Fibroblast of skin of abdomen (primary cell): ENCODE data around the gene SEPTIN8. TPM values are rescaled to one million over a fixed set of nuclear protein-coding genes. Genes with fewer than 3 reads are reported as not detected.

Experiments
- DNase-seq: peaks from one replicate; pipeline ENCODE4 v3.0.0-alpha.2; 2013
- polyA plus RNA-seq, 2 experiments: library from polyadenylated mRNA; unstranded; fragments of 120-200 nt; gene quantifications; one replicate each; pipeline ENCODE4 v1.2.1, GENCODE V29; 2013; ENCODE audit not compliant: insufficient read length in 2 of 2

The SEPTIN8 gene
- 75.5 TPM for polyA plus RNA-seq (2013, experiment 1 of 2; ENCODE audit: insufficient read length)
- polyA plus RNA-seq (2013, experiment 2 of 2; ENCODE audit: insufficient read length) = 71.6 TPM

- peak; percentile 52 for DNase-seq
Measured at GRCh38 chr5:132777209-132778069, at the start of gene SEPTIN8. SEPTIN8 (minus strand) TSS chr5:132777239; CDS start chr5:132777137, 102 bp downstream.

GRCh38 chr5:132826424-132827082 is 49.5 kb upstream of the SEPTIN8 start:
- DNase-seq = no peak

- DNase-seq = no peak
Measured at GRCh38 chr5:132825834-132826391, 48.9 kb upstream of the SEPTIN8 start.

GRCh38 chr5:132825033-132825833 is 48.2 kb upstream of the SEPTIN8 start:
- DNase-seq = no peak

GRCh38 chr5:132824426-132824825 is 47.4 kb upstream of the SEPTIN8 start:
- no peak for DNase-seq

- DNase-seq = no peak
Measured at GRCh38 chr5:132823481-132824050, 46.5 kb upstream of the SEPTIN8 start.

GRCh38 chr5:132822650-132823480 is 45.8 kb upstream of the SEPTIN8 start:
- DNase-seq = peak; percentile 21

GRCh38 chr5:132821791-132822190 is 44.8 kb upstream of the SEPTIN8 start:
- peak; percentile 36 for DNase-seq

GRCh38 chr5:132821350-132821749 is 44.3 kb upstream of the SEPTIN8 start:
- no peak for DNase-seq

GRCh38 chr5:132820162-132820754 is 43.2 kb upstream of the SEPTIN8 start:
- DNase-seq = peak; percentile 84

GRCh38 chr5:132819468-132819867 is 42.4 kb upstream of the SEPTIN8 start:
- DNase-seq = no peak

- no peak for DNase-seq
Measured at GRCh38 chr5:132817011-132817410, 40.0 kb upstream of the SEPTIN8 start.

GRCh38 chr5:132816554-132816953 is 39.5 kb upstream of the SEPTIN8 start:
- DNase-seq = no peak

GRCh38 chr5:132816083-132816482 is 39.0 kb upstream of the SEPTIN8 start:
- no peak for DNase-seq

GRCh38 chr5:132815454-132815853 is 38.4 kb upstream of the SEPTIN8 start:
- peak; percentile 25 for DNase-seq

- no peak for DNase-seq
Measured at GRCh38 chr5:132814503-132815294, 37.7 kb upstream of the SEPTIN8 start.

- DNase-seq = no peak
Measured at GRCh38 chr5:132813599-132814502, 36.8 kb upstream of the SEPTIN8 start.

- DNase-seq = no peak
Measured at GRCh38 chr5:132812781-132813598, 36.0 kb upstream of the SEPTIN8 start, which contains the start of gene SOWAHA. SOWAHA (plus strand) TSS chr5:132813302; CDS start chr5:132813622, 320 bp downstream.
